GM12873 (cell line): ENCODE measurements around the gene RHBDF2.

Experiments
- TF ChIP-seq, protein P1 (sequence below): IDR thresholded peaks from 2 replicates; pipeline ENCODE4 v1.5.1; 2012; ENCODE audit warnings: low read depth, mild to moderate bottlenecking, moderate library complexity, low read length, control low read depth; ENCODE audit not compliant: insufficient read depth; ENCODE audit errors: missing control alignments

RHBDF2 gene

DNA sequence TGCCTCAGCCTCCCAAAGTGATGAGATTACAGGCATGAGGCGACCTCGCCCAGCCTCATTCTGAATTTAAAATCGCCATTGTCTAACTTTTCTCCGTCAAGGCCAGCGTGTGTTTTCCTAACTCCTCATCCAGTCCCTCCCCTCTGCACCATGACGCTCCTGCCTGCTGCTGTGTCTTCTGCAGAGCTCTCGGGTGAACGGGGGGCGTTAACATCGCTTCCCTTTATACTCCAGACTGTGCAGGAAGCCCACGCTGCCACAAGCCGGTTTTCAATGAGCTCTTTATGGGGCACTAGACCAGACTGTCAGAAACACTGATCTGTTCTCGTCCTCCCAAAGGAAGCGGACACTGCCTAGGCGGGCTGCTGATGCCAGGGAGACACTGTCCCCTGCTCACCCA, 20.6 kb downstream of the RHBDF2 start:
- TF ChIP-seq, protein P1, sequence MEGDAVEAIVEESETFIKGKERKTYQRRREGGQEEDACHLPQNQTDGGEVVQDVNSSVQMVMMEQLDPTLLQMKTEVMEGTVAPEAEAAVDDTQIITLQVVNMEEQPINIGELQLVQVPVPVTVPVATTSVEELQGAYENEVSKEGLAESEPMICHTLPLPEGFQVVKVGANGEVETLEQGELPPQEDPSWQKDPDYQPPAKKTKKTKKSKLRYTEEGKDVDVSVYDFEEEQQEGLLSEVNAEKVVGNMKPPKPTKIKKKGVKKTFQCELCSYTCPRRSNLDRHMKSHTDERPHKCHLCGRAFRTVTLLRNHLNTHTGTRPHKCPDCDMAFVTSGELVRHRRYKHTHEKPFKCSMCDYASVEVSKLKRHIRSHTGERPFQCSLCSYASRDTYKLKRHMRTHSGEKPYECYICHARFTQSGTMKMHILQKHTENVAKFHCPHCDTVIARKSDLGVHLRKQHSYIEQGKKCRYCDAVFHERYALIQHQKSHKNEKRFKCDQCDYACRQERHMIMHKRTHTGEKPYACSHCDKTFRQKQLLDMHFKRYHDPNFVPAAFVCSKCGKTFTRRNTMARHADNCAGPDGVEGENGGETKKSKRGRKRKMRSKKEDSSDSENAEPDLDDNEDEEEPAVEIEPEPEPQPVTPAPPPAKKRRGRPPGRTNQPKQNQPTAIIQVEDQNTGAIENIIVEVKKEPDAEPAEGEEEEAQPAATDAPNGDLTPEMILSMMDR = no peak

DNA sequence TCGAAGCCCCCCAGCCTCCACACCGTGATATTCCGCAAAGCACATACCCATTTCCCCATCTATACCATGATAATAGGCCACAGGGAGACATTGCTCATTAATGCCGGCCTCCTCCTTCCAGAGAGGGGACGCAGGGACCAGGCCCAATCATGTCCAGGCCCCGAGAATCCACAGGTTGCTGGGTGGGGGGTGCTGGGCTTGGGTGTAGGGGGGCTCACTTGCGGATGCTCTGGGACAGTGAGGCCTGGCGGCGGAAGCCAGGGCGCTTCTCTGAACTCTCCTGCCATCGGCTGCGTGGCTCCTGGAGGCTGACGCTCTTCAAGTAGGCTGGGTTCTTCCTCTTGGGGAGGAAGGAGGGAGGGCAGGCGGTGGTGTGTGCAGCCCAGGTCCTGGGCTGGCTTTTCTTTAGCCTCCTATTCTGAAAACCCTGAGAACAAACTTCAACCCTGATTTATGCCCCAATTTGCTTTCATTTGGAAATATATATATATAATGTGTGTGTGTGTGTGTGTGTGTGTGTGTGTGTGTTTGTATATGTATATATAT, 21.6 kb downstream of the RHBDF2 start:
- TF ChIP-seq, protein P1 = no peak

DNA sequence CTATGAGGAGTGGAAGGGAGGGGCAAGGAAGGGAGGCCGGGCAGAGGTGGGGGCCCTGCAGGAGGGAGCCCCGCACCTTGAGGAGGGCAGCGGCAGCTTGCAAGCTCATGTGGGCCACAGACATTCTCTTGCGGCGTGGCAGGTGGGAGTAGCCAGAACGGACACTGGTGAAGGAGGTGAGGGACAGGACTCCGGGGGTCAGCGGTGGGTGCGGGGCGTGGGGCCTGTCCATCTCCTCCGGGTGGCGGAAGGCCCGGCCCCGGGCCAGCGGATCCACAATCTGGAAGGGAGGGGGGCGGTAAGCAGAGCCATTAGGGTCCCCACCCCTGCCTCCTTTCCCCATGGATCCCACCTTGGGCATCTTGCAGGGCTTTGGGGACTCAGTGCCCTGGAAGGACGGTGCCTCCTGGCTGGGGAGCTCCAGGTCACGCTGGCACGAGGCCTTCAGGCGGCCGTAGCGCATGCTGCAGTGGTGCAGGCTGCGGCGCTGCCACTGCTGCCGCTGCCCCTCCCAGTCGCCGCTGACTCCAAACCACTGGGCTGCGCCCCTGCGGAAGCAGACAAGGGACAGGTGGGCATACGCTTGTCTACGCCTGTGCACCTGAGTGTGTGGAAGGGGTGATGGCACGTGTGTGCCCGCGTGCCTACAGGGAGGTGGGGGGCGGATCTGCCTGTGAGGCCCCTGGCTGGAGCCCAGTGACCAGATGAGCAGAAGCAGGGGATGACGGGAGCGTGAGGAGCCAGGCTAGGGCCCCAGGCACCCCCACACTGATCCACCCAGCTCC, 22.3 kb downstream of the RHBDF2 start:
- TF ChIP-seq, protein P1 = no peak

DNA sequence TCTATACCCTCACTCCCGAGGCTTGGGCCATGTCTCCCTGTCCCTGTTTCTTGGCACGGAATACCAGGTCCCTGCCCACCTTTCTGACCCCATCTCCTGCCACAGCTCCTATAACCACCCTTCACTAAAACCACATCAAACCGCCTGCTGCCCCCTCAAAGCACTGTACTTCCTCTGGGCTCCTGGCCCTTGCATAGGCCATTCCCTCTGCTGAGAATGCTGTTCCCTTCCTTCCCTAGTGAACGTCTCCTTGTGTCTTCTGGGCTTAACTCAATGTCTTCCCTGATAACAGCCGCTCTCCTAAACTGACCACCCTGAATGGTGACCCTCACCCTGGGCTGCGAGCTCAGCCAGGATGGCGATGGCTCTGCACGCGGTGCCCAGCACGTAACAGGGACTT, 23.1 kb downstream of the RHBDF2 start:
- TF ChIP-seq, protein P1 = no peak

DNA sequence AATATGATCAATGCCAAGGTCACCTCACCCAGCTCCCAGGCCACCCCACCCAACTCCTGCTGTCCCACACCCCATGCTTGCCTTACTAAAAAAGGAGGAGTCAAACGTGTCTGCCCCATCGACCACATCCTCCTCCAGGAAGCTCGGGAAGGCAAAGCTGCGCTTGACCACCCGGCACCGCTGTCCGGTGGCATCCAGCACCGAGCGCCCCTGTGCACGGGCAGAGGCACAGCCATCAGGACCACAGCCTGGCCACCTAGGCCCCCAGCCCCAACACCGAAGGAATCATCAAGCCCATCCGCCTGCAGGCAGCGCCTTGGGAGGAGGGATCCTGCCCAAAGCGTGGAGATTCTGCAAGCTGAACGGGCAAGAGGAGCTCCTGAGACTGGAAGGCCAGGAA, 23.6 kb downstream of the RHBDF2 start:
- TF ChIP-seq, protein P1 = no peak

DNA sequence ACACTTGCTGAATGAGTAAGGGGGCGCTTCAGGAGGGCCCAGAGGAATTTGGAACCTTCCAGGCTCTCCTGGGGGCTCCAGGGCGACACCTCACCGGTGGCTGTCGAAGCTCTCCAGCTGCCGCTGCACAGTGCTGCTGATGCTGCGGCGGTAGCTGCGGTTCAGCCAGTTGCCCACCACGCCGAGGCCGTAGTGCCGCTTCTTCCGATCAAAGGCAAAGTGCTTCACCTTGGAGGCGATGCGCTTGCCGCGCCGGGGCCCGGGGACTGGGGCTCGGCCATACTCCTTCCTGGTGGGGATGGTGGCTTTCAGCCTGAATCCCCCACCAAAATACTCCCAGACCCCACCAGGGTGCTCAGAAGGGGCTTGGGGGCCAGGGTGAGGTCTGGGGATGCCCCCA, 24.5 kb downstream of the RHBDF2 start:
- TF ChIP-seq, protein P1 = no peak

GRCh38 chr17:76475302-76475701, 25.9 kb downstream of the RHBDF2 start:
- TF ChIP-seq, protein P1 = no peak
